SJSA1 (cell line): Measurements from ENCODE around the gene PIAS1. TPM values are rescaled to one million over a fixed set of nuclear protein-coding genes. Genes with fewer than 3 reads are reported as not detected.
"Not testable (repeated sequence)": the region's sequence is repeated elsewhere in the genome, so short reads cannot be mapped to it uniquely, and the experiment has no call there.

Source experiments
- DNase-seq, 2 experiments: peaks; one replicate each; pipeline ENCODE4 v3.0.0-alpha.2; 2015 to 2020; ENCODE audit warnings: low spot score in 2 of 2, low read depth in 1 of 2
- H3K27ac ChIP-seq: fragments of 250-450 bp; sonication (Bioruptor Pico); 2 replicates; pipeline ENCODE4 v1.5.1; 2020; ENCODE audit warnings: mild to moderate bottlenecking, moderate library complexity
- H3K27me3 ChIP-seq: fragments of 250-450 bp; sonication (Bioruptor Pico); replicated peaks from 2 replicates; pipeline ENCODE4 v1.5.1; 2020; ENCODE audit warnings: mild to moderate bottlenecking, moderate library complexity
- H3K36me3 ChIP-seq: fragments of 250-450 bp; sonication (Bioruptor Pico); 2 replicates; pipeline ENCODE4 v1.5.1; 2020; ENCODE audit warnings: mild to moderate bottlenecking
- H3K4me1 ChIP-seq: fragments of 250-450 bp; sonication (Bioruptor Pico); replicated peaks from 2 replicates; pipeline ENCODE4 v1.6.1; 2021; ENCODE audit warnings: mild to moderate bottlenecking
- H3K4me3 ChIP-seq: fragments of 250-450 bp; sonication (Bioruptor Pico); 2 replicates; pipeline ENCODE4 v1.5.1; 2020; ENCODE audit warnings: mild to moderate bottlenecking
- H3K9me3 ChIP-seq: fragments of 250-450 bp; sonication (Bioruptor Pico); replicated peaks from 2 replicates; pipeline ENCODE4 v1.5.1; 2020; ENCODE audit warnings: mild to moderate bottlenecking
- total RNA-seq: library from RNA; depleted of rRNA; stranded (reverse); fragments of >200 nt; shearing (Covaris generic); gene quantifications from 2 replicates; pipeline ENCODE4 v1.2.3, GENCODE V29; 2014

PIAS1 gene
- total RNA-seq, 1 experiment from 2014 or later, result 21.2 TPM

DNA sequence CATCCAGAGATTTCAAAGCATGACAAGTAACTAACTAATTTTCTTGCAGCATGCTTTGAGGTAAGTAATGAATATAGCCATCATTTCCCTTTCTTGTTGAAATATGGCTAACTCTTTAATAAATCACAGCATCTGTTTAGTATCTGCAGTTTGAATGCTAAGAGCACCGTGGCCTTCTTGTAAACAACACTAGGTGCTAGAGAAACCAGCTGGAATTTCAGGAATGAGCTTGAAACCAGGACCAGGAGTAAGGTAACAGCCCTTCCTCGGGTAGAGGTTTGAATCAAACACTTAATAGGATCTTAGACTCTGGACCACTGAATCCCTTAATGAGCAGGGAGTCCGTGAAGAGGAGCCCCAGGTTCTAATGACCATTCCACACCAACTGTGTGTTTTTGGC, 137.4 kb downstream of the PIAS1 start:
- no peak overlapping the region for H3K4me3 ChIP-seq
- peaks cover 42% of the 10 kb centered on the region for H3K4me1 ChIP-seq
- DNase-seq, result no peak
- H3K9me3 ChIP-seq, result no peaks in the 10 kb centered on the region
- no peak overlapping the region for H3K27ac ChIP-seq
- no peaks in the 10 kb centered on the region for H3K27me3 ChIP-seq
- H3K36me3 ChIP-seq, result peaks cover 67% of the 10 kb centered on the region

DNA sequence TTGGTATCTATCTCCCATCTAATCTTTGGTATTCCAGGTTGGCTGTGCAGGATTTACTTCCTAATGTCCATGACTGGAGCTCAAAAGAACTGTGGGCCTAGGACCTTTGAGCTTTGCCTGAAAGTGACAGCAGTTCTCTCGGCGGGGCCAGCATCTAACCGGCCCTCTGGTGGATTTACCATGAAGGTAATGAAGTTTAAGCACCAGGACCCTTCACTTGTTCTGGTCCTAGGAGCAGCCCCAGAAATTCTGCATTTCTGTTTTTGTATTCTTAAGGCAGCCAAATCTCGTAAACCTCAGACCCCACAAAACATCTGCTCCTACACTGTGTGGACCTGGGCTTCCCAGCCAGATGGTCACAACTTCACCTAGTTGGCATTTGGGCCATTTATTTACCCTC, 138.0 kb downstream of the PIAS1 start:
- no peak for DNase-seq
- H3K4me3 ChIP-seq, result no peak overlapping the region
- no peak overlapping the region for H3K27ac ChIP-seq
- H3K36me3 ChIP-seq, result peaks cover 71% of the 10 kb centered on the region
- no peaks in the 10 kb centered on the region for H3K27me3 ChIP-seq
- peaks cover 36% of the 10 kb centered on the region for H3K4me1 ChIP-seq
- no peaks in the 10 kb centered on the region for H3K9me3 ChIP-seq

DNA sequence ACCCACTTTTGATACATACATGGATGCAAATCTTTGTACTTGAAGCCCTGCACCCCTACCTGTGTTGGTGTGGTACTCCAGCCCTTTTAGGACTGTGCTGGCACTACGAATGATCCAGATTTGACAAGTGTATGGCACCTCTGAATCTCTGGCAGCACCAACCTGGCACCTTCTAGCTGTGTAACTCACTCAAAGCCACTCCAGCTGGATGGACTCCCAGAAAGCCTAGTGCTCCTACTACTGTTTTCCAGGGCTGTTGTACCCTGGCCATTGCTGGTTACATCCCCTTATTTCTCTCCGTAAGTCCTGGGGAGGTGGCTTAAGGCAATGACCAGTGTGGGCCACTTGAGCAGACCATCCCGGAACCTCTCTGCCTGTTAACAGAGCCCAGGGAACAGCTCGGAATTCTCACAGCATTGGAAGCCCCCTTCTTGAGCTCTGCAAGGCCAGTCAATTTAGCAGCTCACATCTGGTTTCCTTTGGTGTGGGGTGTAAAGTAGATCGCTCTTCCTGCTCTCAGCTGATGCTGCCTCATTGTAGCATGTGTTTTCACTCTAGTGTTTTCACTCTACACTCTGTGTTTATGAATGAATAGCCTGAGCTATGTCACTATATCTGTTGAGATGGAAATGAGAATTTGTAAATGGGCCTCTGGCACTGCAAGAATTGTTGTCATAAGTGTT, 138.8 kb downstream of the PIAS1 start:
- no peak overlapping the region for H3K4me3 ChIP-seq
- peaks cover 29% of the 10 kb centered on the region for H3K4me1 ChIP-seq
- H3K27ac ChIP-seq, result no peak overlapping the region
- no peaks in the 10 kb centered on the region for H3K27me3 ChIP-seq
- no peaks in the 10 kb centered on the region for H3K9me3 ChIP-seq
- H3K36me3 ChIP-seq, result peaks cover 70% of the 10 kb centered on the region
- DNase-seq, result no peak

DNA sequence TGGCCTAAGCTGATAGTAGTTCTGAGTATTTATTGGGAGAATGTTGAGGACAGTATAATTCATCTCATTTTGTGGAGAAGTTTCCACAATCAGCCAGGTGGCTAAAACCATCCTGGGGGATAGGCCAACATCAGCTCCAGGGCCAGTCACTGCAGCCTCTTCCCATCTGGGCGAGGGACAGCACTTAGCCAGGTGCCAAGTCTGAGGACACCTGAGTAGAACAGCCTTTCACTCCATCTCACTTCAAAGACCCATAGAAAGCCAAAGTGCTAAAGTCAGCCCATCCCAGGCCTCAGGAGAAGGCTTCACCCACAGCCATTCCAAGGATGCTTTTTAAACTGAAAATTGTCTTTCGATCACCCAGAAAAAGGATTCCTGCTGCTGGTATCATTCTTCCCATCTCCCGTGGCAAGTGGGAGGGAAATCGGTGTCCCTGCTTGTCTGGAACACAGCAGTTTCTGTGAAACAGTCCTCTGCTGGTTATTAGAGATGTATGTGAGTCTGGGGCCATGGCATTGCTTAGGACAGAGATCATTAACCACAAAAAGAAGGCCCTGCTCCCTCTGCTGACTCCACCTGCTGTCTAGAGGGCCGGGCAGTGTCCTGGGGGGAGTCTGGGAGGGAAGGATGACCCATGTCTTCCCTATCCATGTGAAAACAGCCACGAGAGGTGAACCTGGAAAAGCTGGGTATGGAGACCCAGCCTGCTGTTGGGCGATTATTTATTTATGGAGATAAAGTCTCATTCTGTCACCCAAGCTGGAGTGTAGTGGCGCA, 141.4 kb downstream of the PIAS1 start:
- Histone ChIP-seq H3K4me1 (peaks cover 22% of the 10 kb centered on the region), H3K36me3 (peaks cover 56% of the 10 kb centered on the region), H3K9me3 (no peaks in the 10 kb centered on the region), H3K27me3 (no peaks in the 10 kb centered on the region), H3K27ac (no peak overlapping the region), H3K4me3 (no peak overlapping the region)
- no peak for DNase-seq

DNA sequence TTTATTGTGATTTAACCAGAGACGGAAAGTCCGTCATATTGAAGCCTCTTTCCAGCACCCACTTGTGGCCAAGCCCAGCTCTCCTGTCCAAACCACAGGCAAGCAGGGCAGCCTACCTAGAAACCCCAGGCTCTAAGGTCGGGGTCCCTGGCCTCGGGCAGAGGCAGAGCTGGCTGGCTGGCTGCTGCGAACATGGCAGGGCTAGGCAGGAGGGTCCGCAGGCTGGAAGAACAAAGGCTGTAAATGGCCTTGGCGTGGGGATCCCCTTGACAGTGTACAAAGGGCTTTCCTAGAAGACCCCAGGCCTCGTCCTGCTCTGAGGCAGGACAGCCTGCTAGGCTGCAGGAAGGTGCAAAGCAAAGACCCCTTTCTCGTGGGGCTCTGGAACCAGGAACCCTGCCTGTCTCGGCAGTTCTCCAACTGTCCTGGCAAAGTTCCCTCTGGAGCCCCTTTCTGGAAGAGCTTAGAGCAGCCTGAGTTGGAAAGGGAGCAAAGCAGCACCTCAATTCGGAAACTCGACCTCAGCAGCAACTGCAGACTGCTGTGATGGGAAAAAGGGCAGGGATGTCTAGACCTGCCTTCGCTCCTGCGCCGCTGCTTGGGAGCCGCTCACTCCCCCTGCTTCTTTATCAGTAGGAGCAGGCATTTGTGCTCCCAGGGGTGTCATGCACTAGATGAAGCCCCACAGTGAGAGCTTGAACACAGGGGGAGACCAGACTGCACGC, 142.5 kb downstream of the PIAS1 start:
- Histone ChIP-seq H3K27me3 (no peaks in the 10 kb centered on the region), H3K9me3 (no peaks in the 10 kb centered on the region), H3K4me1 (peaks cover 16% of the 10 kb centered on the region), H3K27ac (no peak overlapping the region), H3K36me3 (peaks cover 52% of the 10 kb centered on the region), H3K4me3 (no peak overlapping the region)
- no peak for DNase-seq

DNA sequence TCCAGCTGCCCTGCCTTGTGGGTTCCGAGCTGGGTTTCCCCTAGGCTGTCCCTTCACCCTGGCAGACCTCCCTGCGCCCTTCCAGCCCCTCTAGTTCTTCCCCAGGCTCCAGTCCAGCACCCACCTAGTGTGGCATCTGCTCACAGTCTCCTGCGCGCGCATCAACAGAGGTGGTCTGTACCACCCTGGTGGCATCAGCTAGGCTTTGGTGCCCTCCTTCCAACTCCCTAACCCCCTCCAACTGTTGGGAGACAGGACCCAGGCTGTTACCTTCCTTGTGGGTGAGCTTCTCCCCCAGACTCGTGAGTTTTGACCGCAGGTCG, 143.0 kb downstream of the PIAS1 start:
- Histone ChIP-seq H3K4me3 (no peak overlapping the region), H3K4me1 (peaks cover 12% of the 10 kb centered on the region), H3K9me3 (no peaks in the 10 kb centered on the region), H3K27me3 (no peaks in the 10 kb centered on the region), H3K36me3 (peaks cover 47% of the 10 kb centered on the region), H3K27ac (no peak overlapping the region)
- DNase-seq, result no peak

DNA sequence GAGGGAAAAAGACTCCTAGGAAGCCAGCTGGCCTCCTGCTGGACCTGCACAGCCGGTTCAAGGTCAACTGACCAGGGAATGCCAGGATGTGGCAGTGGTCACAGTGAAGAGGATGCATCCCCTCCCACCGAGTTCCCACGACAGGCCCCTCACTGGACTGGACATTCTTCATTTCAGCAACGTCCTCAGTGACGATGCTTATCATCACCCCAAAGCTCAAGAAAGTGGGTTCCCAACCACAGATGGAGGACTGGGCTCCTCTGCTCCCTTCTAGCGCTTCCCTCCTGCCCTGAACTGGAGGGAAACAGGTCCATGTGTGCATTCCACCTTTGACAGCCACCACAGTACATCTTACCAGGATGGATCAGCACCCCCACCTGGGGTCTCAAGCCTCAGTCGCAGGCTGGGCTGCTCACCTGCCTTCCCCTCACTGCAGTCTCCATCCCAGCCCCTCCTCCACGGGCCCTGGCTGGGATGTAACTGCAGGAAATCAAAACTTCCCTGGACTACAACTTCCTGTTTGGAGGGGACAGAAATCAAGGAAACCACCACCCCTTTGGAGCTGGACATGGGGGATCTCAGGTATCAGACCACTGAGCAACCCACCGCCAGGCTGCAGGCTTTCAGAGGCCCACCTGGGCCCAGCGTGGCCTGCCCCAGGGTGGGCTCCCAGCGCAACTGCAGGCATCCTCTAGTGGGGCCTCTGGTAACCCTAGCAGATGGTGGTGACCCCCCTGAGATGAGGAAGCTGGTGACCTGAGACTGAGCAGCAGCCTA, 143.7 kb downstream of the PIAS1 start:
- Histone ChIP-seq H3K4me1 (peaks cover 12% of the 10 kb centered on the region), H3K27me3 (no peaks in the 10 kb centered on the region), H3K9me3 (no peaks in the 10 kb centered on the region), H3K36me3 (peaks cover 40% of the 10 kb centered on the region), H3K27ac (no peak overlapping the region), H3K4me3 (no peak overlapping the region)
- no peak for DNase-seq

DNA sequence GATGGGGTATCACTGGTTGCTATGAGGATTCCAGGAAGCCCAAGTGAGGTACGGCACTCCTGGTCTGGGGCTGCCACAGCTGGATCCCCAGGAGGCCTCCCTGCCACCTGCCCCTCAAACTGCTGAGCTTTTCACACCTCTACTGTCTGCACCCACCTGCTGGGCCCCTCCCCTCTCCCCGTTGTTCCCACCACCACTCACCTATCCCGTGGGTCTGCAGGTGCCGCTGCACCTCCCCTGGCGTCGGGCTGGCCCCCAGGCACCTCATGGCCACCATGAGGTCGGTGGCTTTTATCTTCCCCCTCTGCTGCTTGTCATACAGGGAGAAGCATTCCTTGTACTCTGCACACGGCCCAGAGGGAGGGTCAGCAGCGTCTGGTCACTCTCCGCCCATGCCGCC, 145.2 kb downstream of the PIAS1 start:
- Histone ChIP-seq H3K4me3 (no peak overlapping the region), H3K36me3 (peaks cover 28% of the 10 kb centered on the region), H3K27ac (no peak overlapping the region), H3K9me3 (no peaks in the 10 kb centered on the region), H3K27me3 (no peaks in the 10 kb centered on the region), H3K4me1 (peaks cover 12% of the 10 kb centered on the region)
- no peak for DNase-seq

DNA sequence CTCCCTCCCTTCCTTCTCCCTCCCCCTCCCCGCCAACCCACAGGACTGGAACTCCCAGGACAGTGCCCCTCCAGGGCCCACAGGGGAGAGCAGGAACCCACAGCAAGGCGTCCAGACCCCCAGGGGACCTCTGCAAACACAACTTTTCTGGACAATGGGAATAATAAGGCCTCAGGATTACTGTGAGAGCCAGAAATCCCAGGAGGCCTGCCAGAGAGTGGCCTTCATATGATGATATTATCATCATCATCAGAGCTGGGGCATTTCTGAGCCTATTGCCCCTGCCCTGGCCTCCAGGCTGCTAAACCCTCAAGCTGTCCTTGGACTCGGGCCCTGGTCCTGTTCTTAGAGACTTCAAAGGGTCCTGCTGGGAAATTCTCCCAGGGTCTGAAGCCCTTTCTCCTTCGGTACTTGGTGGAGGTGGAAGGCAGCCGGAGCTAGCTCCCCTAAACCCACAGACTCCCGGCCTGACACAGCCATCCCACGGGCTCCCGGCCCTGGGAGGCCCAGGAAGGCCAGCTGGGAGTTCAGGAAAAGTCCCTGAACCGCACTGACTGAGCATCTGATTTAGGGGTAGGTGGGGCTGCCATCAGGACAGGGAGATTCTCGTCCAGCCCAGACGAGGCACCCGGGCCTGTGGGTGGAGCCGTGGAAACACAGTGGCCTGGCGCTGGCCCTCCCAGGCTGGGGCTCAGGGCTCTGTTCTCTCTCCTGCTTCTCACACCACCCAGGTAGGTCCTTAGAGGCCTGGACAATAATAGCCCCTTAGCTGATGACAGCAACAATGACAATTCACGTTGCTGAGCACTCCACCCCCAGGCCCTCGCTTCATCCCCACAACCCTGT, 146.1 kb downstream of the PIAS1 start:
- Histone ChIP-seq H3K9me3 (no peaks in the 10 kb centered on the region), H3K36me3 (peaks cover 25% of the 10 kb centered on the region), H3K4me1 (peaks cover 9% of the 10 kb centered on the region), H3K27me3 (no peaks in the 10 kb centered on the region), H3K4me3 (no peak overlapping the region), H3K27ac (no peak overlapping the region)
- no peak for DNase-seq

DNA sequence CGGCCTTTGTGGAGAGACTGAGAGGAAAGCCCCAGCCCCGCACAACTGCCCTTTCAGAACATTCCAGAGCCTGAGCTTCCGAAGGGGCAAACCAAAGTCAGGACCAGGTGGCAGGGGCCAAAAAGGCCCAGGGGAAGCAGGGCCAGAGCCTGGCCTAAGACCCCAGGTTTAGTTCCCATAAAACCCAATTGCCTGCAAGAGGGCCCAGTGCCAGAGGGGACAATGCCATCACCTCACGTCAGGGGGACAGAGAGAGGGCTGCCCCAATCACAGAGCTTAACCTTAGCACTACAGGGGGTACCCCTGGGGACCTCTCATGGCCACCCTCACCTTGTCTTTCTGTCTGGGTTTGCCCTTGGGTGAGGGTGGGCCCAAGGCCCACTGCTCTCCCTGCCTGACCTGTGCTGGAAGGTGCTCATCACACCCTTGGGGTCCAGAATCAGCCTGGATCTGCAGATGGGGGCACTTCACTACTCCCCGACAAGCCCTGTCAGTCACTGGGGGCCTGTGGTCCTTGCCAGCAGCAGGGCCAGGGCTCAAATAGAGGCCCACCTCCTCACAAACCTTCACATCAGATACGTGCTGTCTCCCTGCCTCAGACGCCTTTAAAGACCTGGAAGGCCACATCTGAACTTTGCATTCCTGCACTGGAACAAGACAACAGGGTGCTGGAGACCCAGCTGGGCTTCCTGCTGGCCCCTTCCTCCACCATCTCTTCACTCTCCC, 147.2 kb downstream of the PIAS1 start:
- Histone ChIP-seq H3K9me3 (no peaks in the 10 kb centered on the region), H3K4me3 (no peak overlapping the region), H3K27ac (no peak overlapping the region), H3K27me3 (no peaks in the 10 kb centered on the region), H3K36me3 (peaks cover 23% of the 10 kb centered on the region), H3K4me1 (peaks cover 9% of the 10 kb centered on the region)
- DNase-seq, result no peak

DNA sequence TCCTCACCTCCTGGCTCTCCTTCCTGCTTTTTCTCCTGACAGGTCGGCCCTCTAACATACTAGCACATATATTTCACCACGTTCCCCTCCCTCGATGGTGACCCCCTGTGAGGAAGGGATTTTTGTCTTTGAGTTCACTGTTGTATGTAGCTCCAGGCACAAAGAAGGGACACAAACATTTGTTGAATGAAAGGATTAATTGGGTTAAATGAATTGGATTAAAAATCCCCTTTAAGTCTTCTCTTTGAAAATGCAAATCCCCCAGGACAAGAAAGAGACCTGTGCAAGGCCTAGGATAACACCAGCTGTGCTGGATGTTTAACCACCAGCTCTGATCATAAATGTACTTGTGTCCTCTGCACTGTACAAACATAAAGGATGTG, 147.8 kb downstream of the PIAS1 start:
- Histone ChIP-seq H3K36me3 (peaks cover 20% of the 10 kb centered on the region), H3K27me3 (no peaks in the 10 kb centered on the region), H3K27ac (no peak overlapping the region), H3K4me3 (no peak overlapping the region), H3K9me3 (no peaks in the 10 kb centered on the region), H3K4me1 (peaks cover 9% of the 10 kb centered on the region)
- DNase-seq, result no peak

DNA sequence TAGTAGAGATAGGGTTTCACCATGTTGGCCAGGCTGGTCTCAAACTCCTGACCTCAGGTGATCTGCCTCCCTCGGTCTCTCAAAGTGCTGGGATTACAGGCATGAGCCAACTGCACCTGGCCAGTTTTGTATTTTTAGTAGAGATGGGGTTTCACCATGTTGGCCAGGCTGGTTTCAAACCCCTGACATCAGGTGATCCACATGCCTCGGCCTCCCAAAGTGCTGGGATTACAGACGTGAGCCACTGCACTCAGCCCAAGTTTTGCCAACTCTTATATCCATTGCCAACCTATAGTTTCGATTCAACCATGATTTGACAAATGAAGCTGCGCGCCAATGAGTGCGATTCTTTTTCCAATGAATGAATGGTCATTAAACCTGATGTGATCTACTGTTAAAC, 148.9 kb downstream of the PIAS1 start:
- not testable (repeated sequence) for DNase-seq, H3K9me3 ChIP-seq, H3K27ac ChIP-seq, H3K4me1 ChIP-seq, H3K4me3 ChIP-seq, H3K27me3 ChIP-seq
- H3K36me3 ChIP-seq, result peaks cover 21% of the 10 kb centered on the region
